Occipital lobe (tissue), 2 donors: ENCODE data around the gene KYAT1. TPM values are rescaled to one million over a fixed set of nuclear protein-coding genes. Genes with fewer than 3 reads are reported as not detected.

Experiments
- DNase-seq: peaks from one replicate; lab custom pipeline; 2025; lab: John Stamatoyannopoulos, UW
- total RNA-seq: library from RNA; depleted of rRNA; stranded (reverse); fragments of >200 nt; gene quantifications from one replicate; pipeline ENCODE4 v1.2.3, GENCODE V29; 2014

KYAT1 gene
- total RNA-seq, 1 donor from 2014 or later = 9.0 TPM

- no peak for DNase-seq
These were observed 39.9 kb downstream of the KYAT1 start for GRCh38 chr9:128841694-128842492.

- DNase-seq = no peak
These were observed 41.2 kb downstream of the KYAT1 start for GRCh38 chr9:128840524-128840923.

- DNase-seq = no peak
These were observed 43.4 kb downstream of the KYAT1 start for GRCh38 chr9:128838338-128838737.

- no peak for DNase-seq
These were observed 45.1 kb downstream of the KYAT1 start for GRCh38 chr9:128836509-128837145.

GRCh38 chr9:128835246-128836210, 46.2 kb downstream of the KYAT1 start:
- no peak for DNase-seq

GRCh38 chr9:128833696-128834095, 48.1 kb downstream of the KYAT1 start:
- DNase-seq = no peak

- DNase-seq = peak; percentile 92
These were observed 52.1 kb downstream of the KYAT1 start, which contains the start of gene SPOUT1 for GRCh38 chr9:128829477-128830251. TSS of gene SPOUT1 (minus strand) at chr9:128829794. CDS start at chr9:128829780, 14 bp downstream.

GRCh38 chr9:128828719-128829452, 52.9 kb downstream of the KYAT1 start:
- no peak for DNase-seq

- DNase-seq = no peak
These were observed 53.5 kb downstream of the KYAT1 start for GRCh38 chr9:128828267-128828666.

- no peak for DNase-seq
These were observed 55.6 kb downstream of the KYAT1 start for GRCh38 chr9:128825923-128826700.

- DNase-seq = no peak
These were observed 56.8 kb downstream of the KYAT1 start for GRCh38 chr9:128824911-128825310.

GRCh38 chr9:128823903-128824406, 57.8 kb downstream of the KYAT1 start:
- DNase-seq = no peak

GRCh38 chr9:128823362-128823902, 58.3 kb downstream of the KYAT1 start:
- no peak for DNase-seq

GRCh38 chr9:128822407-128823042, 59.2 kb downstream of the KYAT1 start:
- no peak for DNase-seq

- DNase-seq = no peak
These were observed 60.0 kb downstream of the KYAT1 start for GRCh38 chr9:128821584-128822406.

- no peak for DNase-seq
These were observed 60.8 kb downstream of the KYAT1 start for GRCh38 chr9:128820665-128821583.
